HG03175 (cell line): ENCODE measurements around the gene CDKAL1.
"Not testable (repeated sequence)": the region's sequence is repeated elsewhere in the genome, so short reads cannot be mapped to it uniquely, and the experiment has no call there.

ENCODE experiments used
- ATAC-seq: cut with Tn5 transposase; IDR thresholded peaks from one replicate; pipeline ENCODE4 v1.9.1; 2021; ENCODE audit warnings: mild to moderate bottlenecking, moderate library complexity; ENCODE audit not compliant: unreplicated experiment

Gene CDKAL1

GRCh38 chr6:20534295-20535262 lies at the start of gene CDKAL1:
CDKAL1 (plus strand) TSS chr6:20534457; CDS start chr6:20546351, 11,894 bp downstream.
- ATAC-seq, result peak; percentile 83

GRCh38 chr6:20486641-20487040 lies 47.6 kb upstream of the CDKAL1 start:
- no peak for ATAC-seq

- no peak for ATAC-seq
Observed at GRCh38 chr6:20487669-20488375, 46.4 kb upstream of the CDKAL1 start.

- no peak for ATAC-seq
Observed at GRCh38 chr6:20490591-20490990, 43.7 kb upstream of the CDKAL1 start.

DNA sequence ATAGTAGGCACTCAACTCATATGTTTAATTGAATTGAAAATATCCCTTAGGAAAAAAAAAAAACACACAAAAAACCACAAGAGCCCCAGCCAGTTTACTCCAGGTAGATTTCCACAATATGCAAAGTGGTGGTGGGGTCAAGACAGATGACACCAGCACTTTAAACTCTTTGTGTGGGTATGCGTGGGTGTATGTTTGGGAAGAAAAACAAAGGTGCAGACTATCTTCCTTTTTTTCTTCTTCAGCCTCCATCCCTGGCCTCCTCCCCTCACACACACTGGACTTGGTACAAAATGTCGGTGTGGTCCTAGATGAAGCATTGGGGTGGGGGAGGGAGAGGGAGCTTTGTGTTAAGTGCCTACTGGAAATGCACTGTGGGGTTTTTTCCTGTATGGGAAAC lies 42.2 kb upstream of the CDKAL1 start:
- ATAC-seq, result no peak

DNA sequence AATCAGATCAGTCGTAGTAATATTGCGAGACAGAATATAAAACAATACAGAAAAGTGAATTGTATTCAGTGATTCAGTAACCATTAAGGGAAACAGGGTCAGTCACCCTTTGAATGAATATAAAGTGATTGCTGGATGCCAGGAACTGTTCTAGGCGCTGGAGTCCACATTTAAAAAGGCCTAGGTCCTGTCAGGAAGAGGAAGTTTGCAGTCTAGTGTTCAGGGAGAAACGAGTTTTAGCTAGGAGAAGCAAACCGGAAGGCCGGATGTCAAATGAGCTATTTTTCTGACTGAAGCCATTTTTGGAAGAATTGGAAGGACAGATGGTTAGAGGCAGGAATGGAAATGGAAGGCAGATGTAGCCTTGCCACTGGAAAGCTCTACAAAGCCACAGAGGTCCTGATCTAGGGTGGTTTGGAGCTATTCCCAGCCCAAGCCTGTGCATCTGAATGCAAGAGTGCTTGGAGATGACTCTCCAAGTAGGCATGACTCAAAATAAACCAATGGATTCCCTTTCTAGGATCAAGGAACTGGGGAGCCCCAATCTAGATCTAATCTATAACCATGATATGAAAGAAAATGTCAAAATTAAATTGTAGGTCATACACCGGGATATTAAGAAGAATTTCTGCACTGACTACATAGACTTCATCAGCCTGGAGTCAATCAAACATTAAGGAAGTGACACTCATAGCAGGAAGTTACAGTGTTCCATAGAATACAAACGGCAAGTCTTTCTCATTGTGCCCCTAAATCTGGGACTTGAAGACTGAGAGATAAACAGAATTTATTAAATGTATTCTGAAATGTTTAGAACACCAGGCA lies 36.8 kb upstream of the CDKAL1 start:
- no peak for ATAC-seq

GRCh38 chr6:20498041-20498385 lies 36.2 kb upstream of the CDKAL1 start:
- no peak for ATAC-seq

DNA sequence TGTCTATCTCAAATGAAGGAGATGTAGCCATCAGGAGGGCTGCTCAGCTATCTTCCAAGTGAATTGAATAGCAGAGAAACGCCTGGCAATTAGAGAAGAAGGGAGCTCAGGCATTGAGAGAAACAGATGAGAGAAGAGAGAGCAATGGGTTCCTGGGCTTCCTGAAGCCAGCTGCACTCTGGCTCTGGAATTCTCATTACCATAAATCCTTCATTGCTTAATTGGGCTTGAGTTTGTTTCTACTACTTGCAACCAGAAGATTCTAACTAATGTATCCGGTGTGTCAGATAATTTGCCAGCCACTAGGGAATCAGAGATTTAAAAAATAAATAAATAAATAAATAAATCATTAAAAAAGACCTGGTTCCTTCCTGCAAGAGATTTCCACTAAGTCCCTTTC lies 25.0 kb upstream of the CDKAL1 start:
- no peak for ATAC-seq

DNA sequence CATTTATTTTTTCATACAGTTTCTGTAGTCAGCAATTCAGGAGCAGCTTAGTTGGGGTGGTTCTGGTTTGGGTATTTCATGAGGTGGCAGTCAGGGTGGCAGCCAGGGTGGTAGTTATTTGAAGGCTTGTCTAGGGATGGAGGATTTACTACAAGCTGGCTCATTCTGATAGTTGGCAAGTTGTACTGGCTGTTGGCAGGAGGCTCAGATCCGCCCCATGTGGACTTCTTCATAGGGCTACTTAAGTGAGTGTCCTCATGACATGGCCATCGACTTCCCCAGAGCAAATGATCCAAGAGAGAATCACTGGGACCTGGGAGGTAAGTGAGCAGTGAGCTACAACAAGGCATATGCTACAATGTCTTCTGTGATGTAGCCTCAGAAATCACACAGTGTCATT lies 22.4 kb upstream of the CDKAL1 start:
- ATAC-seq, result no peak

GRCh38 chr6:20525208-20525607 lies 9.0 kb upstream of the CDKAL1 start:
- ATAC-seq, result not testable (repeated sequence)

GRCh38 chr6:20529086-20529448 lies 5.2 kb upstream of the CDKAL1 start:
- peak; percentile 62 for ATAC-seq

DNA sequence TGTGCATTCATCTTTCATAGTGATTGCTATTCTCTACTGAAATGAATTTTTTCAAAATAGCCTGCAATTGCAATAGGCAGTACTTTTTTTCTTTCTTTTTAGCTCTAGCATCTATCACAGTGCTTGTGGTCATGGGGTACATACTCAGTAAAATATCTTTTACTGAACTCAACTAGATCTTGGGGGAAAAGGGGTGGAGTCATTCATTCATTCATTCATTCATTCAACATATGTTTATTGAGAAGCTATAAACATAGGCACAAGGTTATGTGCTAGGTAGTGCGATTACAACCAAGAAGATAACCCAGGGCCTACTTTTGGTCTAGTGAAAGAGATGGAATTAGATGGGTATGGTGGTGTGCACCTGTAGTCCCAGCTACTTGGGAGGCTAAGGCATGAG lies 1.4 kb upstream of the CDKAL1 start:
- no peak for ATAC-seq

DNA sequence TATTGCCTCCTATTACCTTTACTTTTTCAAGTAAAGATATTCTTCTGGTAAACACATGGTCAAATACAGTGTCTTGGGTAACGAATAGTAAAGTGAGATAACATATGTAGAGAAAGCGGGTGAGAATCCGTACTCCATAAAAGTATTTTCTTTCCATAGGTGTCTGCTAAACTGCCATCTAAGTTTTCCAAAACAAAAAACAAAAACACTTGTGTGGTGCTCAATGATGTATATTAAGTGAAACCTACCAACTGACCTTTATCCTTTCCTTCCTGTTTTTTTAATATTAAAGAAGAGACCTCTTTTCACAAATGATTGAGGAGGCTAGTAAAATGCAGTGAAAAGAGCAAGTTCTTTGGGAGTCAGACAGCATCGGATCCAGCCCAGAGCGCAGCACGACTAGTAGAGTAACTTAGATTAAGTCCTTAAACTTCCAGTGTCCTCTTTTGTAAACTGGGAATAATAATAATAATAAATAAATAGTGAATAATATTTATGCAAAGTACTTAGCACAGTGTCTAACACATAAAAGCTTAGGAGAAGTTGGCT lies 437 bp upstream of the CDKAL1 start:
- ATAC-seq, result no peak

- no peak for ATAC-seq
Observed at GRCh38 chr6:20538131-20538662, 3.9 kb downstream of the CDKAL1 start.

DNA sequence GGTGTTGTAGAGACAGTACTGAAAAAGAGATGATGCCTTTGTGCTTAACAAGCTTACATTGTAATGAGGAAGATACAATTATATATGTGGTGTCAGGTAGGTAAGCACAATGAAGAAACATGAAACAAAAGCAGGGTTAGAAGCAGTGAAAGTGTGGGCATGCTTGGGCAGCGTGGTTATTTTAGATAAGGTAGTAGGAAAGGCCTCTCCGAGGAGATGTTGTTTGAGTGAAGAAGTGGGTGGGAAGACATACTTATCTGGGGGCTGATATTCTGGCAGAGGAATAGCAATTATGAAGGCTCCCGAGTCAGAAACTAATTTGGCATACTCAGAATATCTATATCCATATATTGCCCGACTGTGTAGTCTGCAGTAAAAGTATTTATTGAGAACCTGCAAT lies 4.7 kb downstream of the CDKAL1 start:
- no peak for ATAC-seq

DNA sequence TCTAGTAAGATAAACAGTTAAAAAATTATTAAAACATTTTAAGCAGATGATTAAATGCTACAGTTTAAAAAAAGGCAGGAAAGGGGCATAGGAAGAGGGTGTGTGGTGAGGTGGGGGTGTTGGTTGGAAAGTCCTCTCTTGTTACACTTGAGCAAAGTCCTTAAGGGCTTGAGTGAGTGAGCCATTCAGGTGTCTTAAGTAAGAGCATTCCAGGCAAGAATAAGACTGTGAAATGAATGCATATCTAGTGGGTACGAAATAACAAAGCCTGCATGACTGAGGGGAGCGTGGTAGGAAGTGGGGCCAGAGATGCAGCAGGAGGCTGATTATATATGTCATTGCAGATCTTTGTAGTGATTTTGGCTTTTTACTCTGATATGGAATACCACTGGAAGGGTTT lies 5.1 kb downstream of the CDKAL1 start:
- ATAC-seq, result no peak

- no peak for ATAC-seq
Observed at GRCh38 chr6:20540683-20541082, 6.4 kb downstream of the CDKAL1 start.

- ATAC-seq, result no peak
Observed at GRCh38 chr6:20541382-20541781, 7.1 kb downstream of the CDKAL1 start.

DNA sequence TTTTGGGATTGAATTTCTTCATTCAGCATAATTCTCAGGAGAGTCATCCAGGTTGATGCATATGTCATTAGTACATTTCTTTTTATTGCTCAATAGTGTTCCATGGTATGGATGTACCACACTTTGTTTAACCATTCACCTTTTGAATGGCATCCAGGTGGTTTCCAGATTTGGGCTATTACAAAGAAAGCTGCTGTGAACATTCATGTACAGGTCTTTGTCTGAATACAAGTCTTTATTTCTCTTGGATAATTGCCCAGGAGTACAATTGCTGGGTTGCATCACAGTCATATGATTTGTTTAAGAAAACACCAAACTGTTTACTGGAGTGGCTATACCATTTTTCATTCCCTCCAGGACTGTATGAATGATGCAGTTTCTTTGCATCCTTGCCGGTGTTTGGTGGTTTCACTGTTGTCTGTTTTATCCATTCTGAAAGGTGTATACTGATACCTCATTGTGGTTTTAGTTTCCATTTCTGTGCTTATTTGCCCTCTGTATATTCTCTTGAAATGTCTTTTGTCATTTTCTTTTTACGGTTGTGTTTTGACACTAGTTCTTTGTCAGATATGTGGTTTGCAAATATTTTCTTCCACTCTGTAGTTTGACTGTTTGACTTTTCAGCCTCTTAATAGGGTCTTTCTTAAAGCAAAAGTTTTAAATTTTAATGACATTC lies 8.8 kb downstream of the CDKAL1 start:
- ATAC-seq, result peak; percentile 99

- ATAC-seq, result no peak
Observed at GRCh38 chr6:20548264-20548663, 14.0 kb downstream of the CDKAL1 start.
